ENCODE results near the gene SNRPB2. TPM values are rescaled to one million over a fixed set of nuclear protein-coding genes. Genes with fewer than 3 reads are reported as not detected.

Gene SNRPB2
- total RNA-seq, 1 donor from 2014 or later: 130 TPM

- intact Hi-C loops (cut with micrococcal nuclease): no loop called here
- Mint-ChIP-seq H3K27ac (no peak overlapping the region), H3K27me3 (ENCODE audit: insufficient read depth) (peaks cover 9% of the 10 kb centered on the region), H3K36me3 (ENCODE audit: low read depth) (peaks cover 25% of the 10 kb centered on the region), H3K4me1 (ENCODE audit: low read depth) (no peaks in the 10 kb centered on the region), H3K4me3 (no peak overlapping the region), H3K9me3 (no peaks in the 10 kb centered on the region)
- DNase-seq (ENCODE audit: low spot score): no peak
These were observed 14.5 kb downstream of the SNRPB2 start for GRCh38 chr20:16744178-16744807.

- no peak overlapping the region for H3K4me3 Mint-ChIP-seq
- H3K4me1 Mint-ChIP-seq (ENCODE audit: low read depth): no peaks in the 10 kb centered on the region
- H3K9me3 Mint-ChIP-seq: no peaks in the 10 kb centered on the region
- no peak for DNase-seq (ENCODE audit: low spot score)
- intact Hi-C loops (cut with micrococcal nuclease): no loop called here
- H3K27me3 Mint-ChIP-seq (ENCODE audit: insufficient read depth): peaks cover 9% of the 10 kb centered on the region
- no peak overlapping the region for H3K27ac Mint-ChIP-seq
- peaks cover 16% of the 10 kb centered on the region for H3K36me3 Mint-ChIP-seq (ENCODE audit: low read depth)
These were observed 15.4 kb downstream of the SNRPB2 start for GRCh38 chr20:16745204-16745603.

GRCh38 chr20:16747291-16747811 lies 17.5 kb downstream of the SNRPB2 start:
- Mint-ChIP-seq H3K27ac (no peak overlapping the region), H3K36me3 (ENCODE audit: low read depth) (peaks cover 3% of the 10 kb centered on the region), H3K27me3 (ENCODE audit: insufficient read depth) (peaks cover 16% of the 10 kb centered on the region), H3K4me3 (no peak overlapping the region), H3K9me3 (no peaks in the 10 kb centered on the region), H3K4me1 (ENCODE audit: low read depth) (no peaks in the 10 kb centered on the region)
- no peak for DNase-seq (ENCODE audit: low spot score)
- intact Hi-C loops (cut with micrococcal nuclease): no loop called here

- Mint-ChIP-seq H3K27me3 (ENCODE audit: insufficient read depth) (peaks cover 16% of the 10 kb centered on the region), H3K4me1 (ENCODE audit: low read depth) (no peaks in the 10 kb centered on the region), H3K36me3 (ENCODE audit: low read depth) (peaks cover 2% of the 10 kb centered on the region), H3K9me3 (no peaks in the 10 kb centered on the region), H3K27ac (no peak within 1 kb of the TSS), H3K4me3 (no peak within 1 kb of the TSS)
- intact Hi-C loops (cut with micrococcal nuclease): no loop called here
- DNase-seq (ENCODE audit: low spot score): no peak
These were observed 18.6 kb downstream of the SNRPB2 start, which contains the start of gene OTOR for GRCh38 chr20:16748308-16748900. Gene OTOR, plus strand, starts transcription at chr20:16748358. Its CDS starts 44 bp downstream, at chr20:16748402.

- H3K27me3 Mint-ChIP-seq (ENCODE audit: insufficient read depth): peaks cover 16% of the 10 kb centered on the region
- no peak overlapping the region for H3K27ac Mint-ChIP-seq
- DNase-seq (ENCODE audit: low spot score): no peak
- intact Hi-C loops (cut with micrococcal nuclease): no loop called here
- H3K4me3 Mint-ChIP-seq: no peak overlapping the region
- H3K36me3 Mint-ChIP-seq (ENCODE audit: low read depth): no peaks in the 10 kb centered on the region
- H3K4me1 Mint-ChIP-seq (ENCODE audit: low read depth): no peaks in the 10 kb centered on the region
- H3K9me3 Mint-ChIP-seq: no peaks in the 10 kb centered on the region
These were observed 19.7 kb downstream of the SNRPB2 start for GRCh38 chr20:16749573-16749972.

GRCh38 chr20:16752082-16752481 lies 22.3 kb downstream of the SNRPB2 start:
- intact Hi-C loops (cut with micrococcal nuclease): no loop called here
- Mint-ChIP-seq H3K27me3 (ENCODE audit: insufficient read depth) (peaks cover 12% of the 10 kb centered on the region), H3K36me3 (ENCODE audit: low read depth) (no peaks in the 10 kb centered on the region), H3K4me3 (no peak overlapping the region), H3K4me1 (ENCODE audit: low read depth) (no peaks in the 10 kb centered on the region), H3K9me3 (no peaks in the 10 kb centered on the region), H3K27ac (no peak overlapping the region)
- DNase-seq (ENCODE audit: low spot score): no peak

- Mint-ChIP-seq H3K27ac (no peak overlapping the region), H3K4me1 (ENCODE audit: low read depth) (no peaks in the 10 kb centered on the region), H3K9me3 (no peaks in the 10 kb centered on the region), H3K27me3 (ENCODE audit: insufficient read depth) (peaks cover 7% of the 10 kb centered on the region), H3K4me3 (no peak overlapping the region), H3K36me3 (ENCODE audit: low read depth) (no peaks in the 10 kb centered on the region)
- no peak for DNase-seq (ENCODE audit: low spot score)
- intact Hi-C loops (cut with micrococcal nuclease): no loop called here
These were observed 23.1 kb downstream of the SNRPB2 start for GRCh38 chr20:16752901-16753300.

- no peak for DNase-seq (ENCODE audit: low spot score)
- Mint-ChIP-seq H3K4me3 (no peak overlapping the region), H3K27me3 (ENCODE audit: insufficient read depth) (peaks cover 6% of the 10 kb centered on the region), H3K27ac (no peak overlapping the region), H3K4me1 (ENCODE audit: low read depth) (no peaks in the 10 kb centered on the region), H3K9me3 (no peaks in the 10 kb centered on the region), H3K36me3 (ENCODE audit: low read depth) (no peaks in the 10 kb centered on the region)
- intact Hi-C loops (cut with micrococcal nuclease): no loop called here
These were observed 28.8 kb downstream of the SNRPB2 start for GRCh38 chr20:16758454-16759180.

- H3K4me1 Mint-ChIP-seq (ENCODE audit: low read depth): no peaks in the 10 kb centered on the region
- no peak for DNase-seq (ENCODE audit: low spot score)
- intact Hi-C loops (cut with micrococcal nuclease): no loop called here
- no peaks in the 10 kb centered on the region for H3K9me3 Mint-ChIP-seq
- H3K27ac Mint-ChIP-seq: no peak overlapping the region
- H3K27me3 Mint-ChIP-seq (ENCODE audit: insufficient read depth): peaks cover 6% of the 10 kb centered on the region
- H3K4me3 Mint-ChIP-seq: no peak overlapping the region
- H3K36me3 Mint-ChIP-seq (ENCODE audit: low read depth): no peaks in the 10 kb centered on the region
These were observed 29.3 kb downstream of the SNRPB2 start for GRCh38 chr20:16759181-16759563.

GRCh38 chr20:16760431-16761304 lies 30.8 kb downstream of the SNRPB2 start:
- Mint-ChIP-seq H3K27ac (no peak overlapping the region), H3K27me3 (ENCODE audit: insufficient read depth) (peaks cover 7% of the 10 kb centered on the region), H3K9me3 (no peaks in the 10 kb centered on the region), H3K36me3 (ENCODE audit: low read depth) (no peaks in the 10 kb centered on the region), H3K4me1 (ENCODE audit: low read depth) (no peaks in the 10 kb centered on the region), H3K4me3 (no peak overlapping the region)
- intact Hi-C loops (cut with micrococcal nuclease): loop anchor here (1.0 to 10.0 kb wide), 3 partner anchors 59 to 1056 kb away; no protein-coding TSS in a partner anchor
- DNase-seq (ENCODE audit: low spot score): no peak

GRCh38 chr20:16761305-16761829 lies 31.5 kb downstream of the SNRPB2 start:
- H3K9me3 Mint-ChIP-seq: no peaks in the 10 kb centered on the region
- no peaks in the 10 kb centered on the region for H3K4me1 Mint-ChIP-seq (ENCODE audit: low read depth)
- peak; percentile 14 for DNase-seq (ENCODE audit: low spot score)
- peaks cover 14% of the 10 kb centered on the region for H3K27me3 Mint-ChIP-seq (ENCODE audit: insufficient read depth)
- no peaks in the 10 kb centered on the region for H3K36me3 Mint-ChIP-seq (ENCODE audit: low read depth)
- H3K4me3 Mint-ChIP-seq: no peak overlapping the region
- no peak overlapping the region for H3K27ac Mint-ChIP-seq
- intact Hi-C loops (cut with micrococcal nuclease): loop anchor here (1.0 to 10.0 kb wide), 3 partner anchors 60 to 1057 kb away; no protein-coding TSS in a partner anchor

GRCh38 chr20:16764560-16764959 lies 34.7 kb downstream of the SNRPB2 start:
- H3K9me3 Mint-ChIP-seq: no peaks in the 10 kb centered on the region
- no peaks in the 10 kb centered on the region for H3K36me3 Mint-ChIP-seq (ENCODE audit: low read depth)
- H3K4me3 Mint-ChIP-seq: no peak overlapping the region
- H3K27ac Mint-ChIP-seq: no peak overlapping the region
- DNase-seq (ENCODE audit: low spot score): no peak
- no peaks in the 10 kb centered on the region for H3K4me1 Mint-ChIP-seq (ENCODE audit: low read depth)
- intact Hi-C loops (cut with micrococcal nuclease): loop anchor here (10.0 kb wide), 1 partner anchor 1060 kb away; no protein-coding TSS in a partner anchor
- peaks cover 18% of the 10 kb centered on the region for H3K27me3 Mint-ChIP-seq (ENCODE audit: insufficient read depth)
